Panc1 (cell line): ENCODE measurements around the gene FBXW8.

Experiments used
- CTCF ChIP-seq: fragments of 450-650 bp; IDR thresholded peaks from 2 replicates; pipeline ENCODE4 v1.5.1; 2017; ENCODE audit warnings: mild to moderate bottlenecking
- POLR2AphosphoS5 ChIP-seq: IDR thresholded peaks from 2 replicates; pipeline ENCODE4 v1.6.1; 2012; ENCODE audit warnings: mild to moderate bottlenecking, low read depth, low read length, moderate library complexity
- REST ChIP-seq, 2 experiments: IDR thresholded peaks; 2 replicates each; pipeline ENCODE4 v1.6.1; 2011 to 2012; ENCODE audit warnings: low read depth in 2 of 2, control low read depth in 1 of 2, low read length in 1 of 2, mild to moderate bottlenecking in 1 of 2, moderate library complexity in 1 of 2; ENCODE audit not compliant: insufficient read depth in 1 of 2
- SIN3A ChIP-seq: IDR thresholded peaks from 2 replicates; pipeline ENCODE4 v1.6.1; 2012; ENCODE audit warnings: low read depth, mild to moderate bottlenecking, low read length, moderate library complexity, borderline replicate concordance; ENCODE audit not compliant: insufficient read depth
- TCF7L2 ChIP-seq: IDR thresholded peaks from 2 replicates; pipeline ENCODE4 v1.6.1; 2011; ENCODE audit warnings: mild to moderate bottlenecking, low read depth, low read length, inconsistent platforms

DNA sequence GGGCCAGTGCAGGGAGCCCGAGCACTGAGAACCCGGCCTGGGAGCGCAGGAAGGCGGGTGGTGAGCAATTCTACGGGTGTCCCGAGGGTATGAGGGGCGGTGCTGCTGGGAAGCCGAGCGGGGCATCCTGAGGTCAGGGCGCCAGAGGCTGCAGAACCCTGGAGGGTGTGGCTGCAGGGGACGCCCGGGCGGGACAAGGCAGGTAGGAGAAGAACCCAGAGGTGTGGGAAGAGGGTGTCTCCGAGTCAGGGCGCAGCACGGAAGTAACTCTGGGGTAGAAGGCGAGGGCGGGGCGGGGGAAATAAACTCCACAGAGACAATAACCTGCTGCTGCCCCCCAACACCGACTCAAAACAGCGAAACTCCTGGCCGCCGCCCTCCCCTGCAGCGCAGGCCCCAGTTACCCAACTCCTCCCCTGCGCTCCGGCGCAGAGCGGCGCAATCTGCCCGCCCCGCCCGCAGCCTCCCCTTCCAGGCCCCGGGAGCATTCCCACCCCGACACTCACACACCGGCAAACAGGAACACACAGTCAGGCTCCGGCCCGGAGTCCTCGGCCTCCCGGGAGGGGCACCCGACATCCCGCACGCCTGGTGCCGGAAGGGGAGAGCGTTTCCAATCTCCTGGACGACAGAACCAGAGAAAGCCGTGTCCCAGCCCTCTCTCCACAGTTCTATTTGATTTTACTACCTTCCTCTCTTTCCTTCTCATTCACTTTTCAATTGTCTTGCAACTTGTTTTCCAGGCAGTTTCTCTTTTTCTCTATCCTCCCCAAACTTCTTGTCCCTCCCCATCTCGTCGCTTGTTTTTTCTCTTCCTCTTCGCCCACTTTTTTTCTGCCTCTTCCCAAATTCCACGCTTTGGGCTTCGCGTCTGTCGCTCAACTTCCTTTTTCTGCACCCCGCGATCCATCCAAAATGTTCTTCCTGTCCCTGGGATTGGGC lies 31.9 kb upstream of the FBXW8 start:
- TF ChIP-seq POLR2AphosphoS5 = no peak
- no peak for TF ChIP-seq CTCF
- no peak for TF ChIP-seq SIN3A
- TF ChIP-seq REST (IDR thresholded peaks at IDR 0.05; ENCODE audit: insufficient read depth in 1 of 2, low read depth in 2 of 2, low read length in 1 of 2) = no peak
- no peak for TF ChIP-seq TCF7L2
